Measurements from ENCODE around the gene TMX1. TPM values are rescaled to one million over a fixed set of nuclear protein-coding genes. Genes with fewer than 3 reads are reported as not detected.

The TMX1 gene
- total RNA-seq, 1 experiment from 2014 or later = 75.8 TPM

DNA sequence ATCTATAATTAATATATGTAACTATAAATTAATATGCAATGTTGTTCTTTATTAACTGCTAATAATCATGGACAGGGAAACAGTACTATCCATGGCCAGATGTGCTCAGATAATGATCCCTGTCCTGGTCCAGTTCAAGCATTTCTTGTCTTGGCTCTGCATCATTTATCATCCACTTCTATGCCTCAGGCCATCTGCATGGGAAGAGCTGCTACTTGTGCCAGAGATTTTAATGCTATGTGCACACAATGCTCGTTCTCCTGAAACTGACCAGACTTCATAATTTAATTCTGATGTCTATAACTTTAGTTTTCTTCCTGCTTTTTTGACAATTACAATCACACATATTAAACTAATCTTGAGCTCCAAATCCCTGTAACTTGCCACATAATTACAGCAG lies 11.2 kb upstream of the TMX1 start:
- in situ Hi-C loops (cut with HindIII; ENCODE audit: low pct_unique_long_range_greater_than_20kb, low sequenced_read_pairs) = no loop called here
- no peak for DNase-seq (ENCODE audit: low read depth, low spot score)

- in situ Hi-C loops (cut with HindIII; ENCODE audit: low pct_unique_long_range_greater_than_20kb, low sequenced_read_pairs) = no loop called here
- DNase-seq (ENCODE audit: low read depth, low spot score) = no peak
Observed at GRCh38 chr14:51236314-51236713, 3.7 kb upstream of the TMX1 start.

GRCh38 chr14:51240804-51241380 lies 845 bp downstream of the TMX1 start:
- DNase-seq (ENCODE audit: low read depth, low spot score) = no peak

DNA sequence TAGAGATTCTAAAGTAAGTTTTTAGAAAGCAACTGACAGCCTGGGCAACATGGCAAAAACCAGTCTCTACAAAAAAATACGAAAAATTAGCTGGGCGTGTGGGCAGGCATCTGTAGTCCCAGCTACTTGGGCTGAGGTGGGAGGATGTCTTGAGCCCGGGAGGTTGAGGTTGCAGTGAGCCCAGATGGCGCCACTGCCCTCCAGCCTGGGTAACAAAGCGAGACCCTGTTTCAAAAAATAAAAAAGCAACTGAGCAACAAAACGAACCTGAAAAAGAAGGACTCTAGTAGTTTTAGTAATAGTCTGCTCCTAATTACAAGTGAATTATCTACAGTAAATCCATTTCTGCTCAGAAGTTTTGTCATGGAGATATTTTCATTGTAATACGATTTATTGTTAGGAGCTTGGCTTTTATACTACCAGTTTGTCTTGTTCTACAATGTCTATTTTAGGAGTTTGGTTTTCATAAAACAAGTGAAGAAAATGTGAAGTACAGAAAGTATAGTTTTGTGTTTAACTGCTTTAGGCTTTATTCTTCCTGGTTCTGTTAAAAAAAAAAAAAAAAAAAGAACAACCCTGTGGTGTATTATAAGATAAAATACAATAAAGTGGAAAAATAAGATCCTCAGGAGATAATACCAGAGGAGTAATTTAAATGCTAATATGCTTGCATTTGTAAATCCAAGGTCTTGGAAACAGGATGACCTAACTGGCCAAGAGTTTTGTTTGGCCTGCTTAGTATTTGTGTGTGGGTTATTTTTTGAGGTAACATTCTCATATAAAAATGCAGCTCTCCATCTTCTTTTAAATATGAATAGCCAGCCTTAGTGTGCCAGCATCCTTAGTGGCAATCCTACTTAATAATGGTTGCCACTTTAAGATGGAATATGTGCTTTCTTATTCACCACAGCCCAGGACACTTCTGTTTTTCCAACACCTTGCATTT lies 2.8 kb downstream of the TMX1 start:
- DNase-seq (ENCODE audit: low read depth, low spot score) = peak; percentile 11
- in situ Hi-C loops (cut with HindIII; ENCODE audit: low pct_unique_long_range_greater_than_20kb, low sequenced_read_pairs) = no loop called here

More at GRCh38 chr14:51240804-51241380, 845 bp downstream of the TMX1 start:
- in situ Hi-C loops (cut with HindIII; ENCODE audit: low pct_unique_long_range_greater_than_20kb, low sequenced_read_pairs) = no loop called here

GRCh38 chr14:51244591-51244990 lies 4.5 kb downstream of the TMX1 start:
- no peak for DNase-seq (ENCODE audit: low read depth, low spot score)
- in situ Hi-C loops (cut with HindIII; ENCODE audit: low pct_unique_long_range_greater_than_20kb, low sequenced_read_pairs) = no loop called here

- in situ Hi-C loops (cut with HindIII; ENCODE audit: low pct_unique_long_range_greater_than_20kb, low sequenced_read_pairs) = no loop called here
- DNase-seq (ENCODE audit: low read depth, low spot score) = no peak
Observed at GRCh38 chr14:51246032-51246431, 6.0 kb downstream of the TMX1 start.

GRCh38 chr14:51248016-51248987 lies 8.3 kb downstream of the TMX1 start:
- no peak for DNase-seq (ENCODE audit: low read depth, low spot score)
- in situ Hi-C loops (cut with HindIII; ENCODE audit: low pct_unique_long_range_greater_than_20kb, low sequenced_read_pairs) = no loop called here

GRCh38 chr14:51251486-51251885 lies 11.4 kb downstream of the TMX1 start:
- no peak for DNase-seq (ENCODE audit: low read depth, low spot score)
- in situ Hi-C loops (cut with HindIII; ENCODE audit: low pct_unique_long_range_greater_than_20kb, low sequenced_read_pairs) = no loop called here

GRCh38 chr14:51253880-51254279 lies 13.8 kb downstream of the TMX1 start:
- no peak for DNase-seq (ENCODE audit: low read depth, low spot score)

GRCh38 chr14:51258280-51258679 lies 18.2 kb downstream of the TMX1 start:
- DNase-seq (ENCODE audit: low read depth, low spot score) = no peak
- in situ Hi-C loops (cut with HindIII; ENCODE audit: low pct_unique_long_range_greater_than_20kb, low sequenced_read_pairs) = no loop called here

More at GRCh38 chr14:51253880-51254279, 13.8 kb downstream of the TMX1 start:
- in situ Hi-C loops (cut with HindIII; ENCODE audit: low pct_unique_long_range_greater_than_20kb, low sequenced_read_pairs) = no loop called here

DNA sequence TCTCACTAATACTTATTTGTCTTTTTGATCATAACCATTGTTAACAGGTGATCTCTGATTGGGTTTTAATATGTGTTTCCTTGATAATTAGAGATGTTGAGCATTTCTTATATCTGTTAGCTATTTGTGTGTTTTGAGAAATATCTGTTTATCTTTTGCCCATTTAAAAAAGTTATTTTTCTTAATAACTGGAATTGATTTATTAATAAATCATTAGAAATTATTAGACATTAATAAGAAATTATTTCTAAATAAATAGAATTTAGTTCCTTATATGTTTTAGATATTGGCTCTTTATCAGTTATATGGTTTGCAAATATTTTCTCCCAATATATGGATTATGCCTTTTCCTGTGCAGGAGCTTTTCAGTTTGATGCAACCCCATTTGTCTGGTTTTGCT lies 18.7 kb downstream of the TMX1 start:
- in situ Hi-C loops (cut with HindIII; ENCODE audit: low pct_unique_long_range_greater_than_20kb, low sequenced_read_pairs) = no loop called here

GRCh38 chr14:51260225-51260624 lies 20.2 kb downstream of the TMX1 start:
- in situ Hi-C loops (cut with HindIII; ENCODE audit: low pct_unique_long_range_greater_than_20kb, low sequenced_read_pairs) = no loop called here
- DNase-seq (ENCODE audit: low read depth, low spot score) = no peak

More for the DNA sequence above, 18.7 kb downstream of the TMX1 start:
- DNase-seq (ENCODE audit: low read depth, low spot score) = no peak

- no peak for DNase-seq (ENCODE audit: low read depth, low spot score)
- in situ Hi-C loops (cut with HindIII; ENCODE audit: low pct_unique_long_range_greater_than_20kb, low sequenced_read_pairs) = no loop called here
Observed at GRCh38 chr14:51261151-51261550, 21.1 kb downstream of the TMX1 start.

DNA sequence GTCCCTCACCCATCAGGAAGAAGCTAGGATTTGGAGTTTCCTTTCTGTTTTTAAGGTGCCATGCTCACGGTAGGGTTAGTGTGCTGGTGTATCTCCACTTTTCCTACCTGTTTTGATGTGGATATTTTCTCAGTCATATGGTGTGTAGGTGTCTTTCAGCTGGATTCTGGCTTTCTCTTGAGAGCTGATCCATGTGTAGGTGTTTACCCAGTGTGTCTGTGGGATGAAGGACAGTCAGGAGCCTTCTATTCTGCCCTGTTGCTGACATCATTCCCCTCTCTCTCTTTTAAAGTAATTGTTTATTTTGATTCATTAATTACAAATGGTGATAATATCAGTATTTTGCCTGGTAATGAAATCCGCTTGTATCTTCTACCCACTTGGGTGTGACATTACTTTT lies 22.8 kb downstream of the TMX1 start:
- no peak for DNase-seq (ENCODE audit: low read depth, low spot score)
- in situ Hi-C loops (cut with HindIII; ENCODE audit: low pct_unique_long_range_greater_than_20kb, low sequenced_read_pairs) = no loop called here

- in situ Hi-C loops (cut with HindIII; ENCODE audit: low pct_unique_long_range_greater_than_20kb, low sequenced_read_pairs) = no loop called here
- no peak for DNase-seq (ENCODE audit: low read depth, low spot score)
Observed at GRCh38 chr14:51269634-51270033, 29.6 kb downstream of the TMX1 start.

GRCh38 chr14:51276605-51277004 lies 36.6 kb downstream of the TMX1 start:
- in situ Hi-C loops (cut with HindIII; ENCODE audit: low pct_unique_long_range_greater_than_20kb, low sequenced_read_pairs) = no loop called here
- DNase-seq (ENCODE audit: low read depth, low spot score) = no peak

DNA sequence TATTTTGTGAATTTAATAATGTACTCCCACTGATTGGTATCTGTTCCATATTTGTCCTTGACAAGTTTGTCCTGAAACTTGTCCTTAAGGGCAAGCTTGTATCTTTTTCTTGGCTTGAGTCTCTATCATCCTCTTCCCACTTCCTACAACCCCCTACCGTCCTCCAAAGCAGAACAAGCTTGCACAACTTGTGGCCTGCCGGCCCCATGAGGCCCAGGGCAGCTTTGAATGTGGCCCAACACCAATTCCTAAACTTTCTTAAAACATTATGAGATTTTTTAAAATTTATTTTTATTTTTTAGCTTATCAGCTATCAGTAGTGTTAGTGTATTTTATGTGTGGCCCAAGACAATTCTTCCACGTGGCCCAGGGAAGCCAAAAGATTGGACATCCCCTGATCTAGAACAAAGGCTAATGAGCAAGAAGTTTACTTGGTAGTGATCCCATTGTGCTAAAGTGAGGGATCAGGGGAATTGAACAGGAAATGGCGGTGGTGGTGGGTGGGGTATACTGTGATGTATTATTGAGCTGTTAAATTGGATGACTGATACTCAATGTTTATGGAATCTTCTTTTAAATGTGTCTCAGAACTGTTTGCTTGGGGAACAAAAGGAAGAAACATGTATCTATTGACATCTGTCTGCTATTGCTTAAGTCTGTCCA lies 37.8 kb downstream of the TMX1 start:
- no peak for DNase-seq (ENCODE audit: low read depth, low spot score)
- in situ Hi-C loops (cut with HindIII; ENCODE audit: low pct_unique_long_range_greater_than_20kb, low sequenced_read_pairs) = no loop called here
